OCI-LY3 (cell line): ENCODE measurements around the gene C3orf52.

Experiments used
- EZH2phosphoT487 ChIP-seq: fragments of 200-600 bp; shearing (Covaris generic); IDR thresholded peaks from 2 replicates; pipeline ENCODE4 v1.6.1; 2018; ENCODE audit warnings: antibody characterized with exemption, mixed run types, low read depth
- TF ChIP-seq, protein P1 (sequence below): fragments of 200-600, 300-600 bp; sonication (generic); IDR thresholded peaks from 2 replicates; pipeline ENCODE4 v1.5.1; 2014; ENCODE audit warnings: antibody characterized with exemption, low read length, low read depth

DNA sequence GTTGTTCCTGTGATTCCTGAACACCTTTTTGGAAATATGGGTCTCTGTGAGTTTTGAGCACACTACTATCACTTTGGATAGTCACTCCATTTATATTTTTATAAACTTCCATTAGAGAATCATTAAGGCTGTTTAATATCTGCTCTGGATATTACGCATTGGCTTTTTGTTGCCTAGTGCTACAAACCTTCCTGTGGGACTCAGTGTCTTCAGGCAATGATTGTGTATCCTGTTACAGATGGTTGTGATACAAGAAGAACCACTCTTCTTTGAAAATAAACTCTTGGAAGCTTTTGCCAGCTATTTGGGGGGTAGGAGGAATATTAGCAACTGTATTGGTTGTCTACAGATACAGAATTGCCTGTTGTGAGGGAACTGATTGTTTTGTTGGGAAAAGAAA, 31.2 kb downstream of the C3orf52 start:
- TF ChIP-seq, protein P1, sequence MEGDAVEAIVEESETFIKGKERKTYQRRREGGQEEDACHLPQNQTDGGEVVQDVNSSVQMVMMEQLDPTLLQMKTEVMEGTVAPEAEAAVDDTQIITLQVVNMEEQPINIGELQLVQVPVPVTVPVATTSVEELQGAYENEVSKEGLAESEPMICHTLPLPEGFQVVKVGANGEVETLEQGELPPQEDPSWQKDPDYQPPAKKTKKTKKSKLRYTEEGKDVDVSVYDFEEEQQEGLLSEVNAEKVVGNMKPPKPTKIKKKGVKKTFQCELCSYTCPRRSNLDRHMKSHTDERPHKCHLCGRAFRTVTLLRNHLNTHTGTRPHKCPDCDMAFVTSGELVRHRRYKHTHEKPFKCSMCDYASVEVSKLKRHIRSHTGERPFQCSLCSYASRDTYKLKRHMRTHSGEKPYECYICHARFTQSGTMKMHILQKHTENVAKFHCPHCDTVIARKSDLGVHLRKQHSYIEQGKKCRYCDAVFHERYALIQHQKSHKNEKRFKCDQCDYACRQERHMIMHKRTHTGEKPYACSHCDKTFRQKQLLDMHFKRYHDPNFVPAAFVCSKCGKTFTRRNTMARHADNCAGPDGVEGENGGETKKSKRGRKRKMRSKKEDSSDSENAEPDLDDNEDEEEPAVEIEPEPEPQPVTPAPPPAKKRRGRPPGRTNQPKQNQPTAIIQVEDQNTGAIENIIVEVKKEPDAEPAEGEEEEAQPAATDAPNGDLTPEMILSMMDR, result no peak
- TF ChIP-seq EZH2phosphoT487, result no peak
